SK-N-SH (cell line): ENCODE results near the gene UQCRHL. TPM values are rescaled to one million over a fixed set of nuclear protein-coding genes. Genes with fewer than 3 reads are reported as not detected.
A peak's percentile ranks its signal among the peaks of the same experiment; 100 is the strongest.

Experiments
- CTCF ChIA-PET: fragments of 300-600, 350-600 bp; formaldehyde crosslinking; extraction: SDS; loops from one replicate; lab custom pipeline; 2021; lab: Yijun Ruan, JAX
- POLR2A ChIA-PET: fragments of 350-600 bp; sonication (Branson Sonifier 250); formaldehyde crosslinking; extraction: SDS; loops from one replicate; lab custom pipeline; 2020; ENCODE audit warnings: antibody characterized with exemption, inconsistent platforms; lab: Yijun Ruan, JAX
- DNase-seq: peaks from one replicate; pipeline ENCODE4 v3.0.0; 2012
- H2AFZ ChIP-seq: fragments of 200-600 bp; sonication (generic); 2 replicates; pipeline ENCODE4 v1.8.1; 2016; ENCODE audit warnings: antibody characterized with exemption, mild to moderate bottlenecking, low read depth
- H3F3A ChIP-seq: fragments of 200-600 bp; sonication (generic); replicated peaks from 2 replicates; pipeline ENCODE3; 2016; ENCODE audit warnings: antibody characterized with exemption, mild to moderate bottlenecking; ENCODE audit not compliant: insufficient read depth
- H3K27ac ChIP-seq, 2 experiments: fragments of 200-500 bp in 1 of 2; fragments of 200-600 bp in 1 of 2; sonication (Bioruptor generic) in 1 of 2; sonication (generic), shearing (Covaris generic) in 1 of 2; 2 replicates each; pipeline versions ENCODE4 v1.5.1 to v1.6.1; 2014 to 2016; ENCODE audit warnings: low read depth in 2 of 2, inconsistent platforms in 1 of 2, low read length in 1 of 2, mild to moderate bottlenecking in 1 of 2, mixed read lengths in 1 of 2
- H3K27me3 ChIP-seq: fragments of 200-600 bp; sonication (generic), shearing (Covaris generic); 2 replicates; pipeline ENCODE4 v1.6.1; 2016; ENCODE audit warnings: mixed run types; ENCODE audit not compliant: insufficient read depth
- H3K36me3 ChIP-seq, 2 experiments: fragments of 200-500 bp in 1 of 2; fragments of 200-600 bp in 1 of 2; sonication (Bioruptor generic) in 1 of 2; sonication (generic) in 1 of 2; replicated peaks in 1 of 2; 2 replicates each; pipeline versions ENCODE3 to v1.5.1; 2014 to 2016; ENCODE audit warnings: low read length in 1 of 2, mild to moderate bottlenecking in 1 of 2; ENCODE audit not compliant: insufficient read depth in 2 of 2, control insufficient read depth in 1 of 2
- H3K4me1 ChIP-seq, 2 experiments: fragments of 200-500 bp in 1 of 2; fragments of 200-600 bp in 1 of 2; sonication (Bioruptor generic) in 1 of 2; sonication (generic), shearing (Covaris generic) in 1 of 2; 2 replicates each; pipeline versions ENCODE4 v1.5.1 to v1.6.1; 2014 to 2016; ENCODE audit warnings: low read depth in 1 of 2, low read length in 1 of 2, mixed run types in 1 of 2; ENCODE audit not compliant: insufficient read depth in 2 of 2, control insufficient read depth in 1 of 2
- H3K4me2 ChIP-seq: fragments of 200-600 bp; sonication (generic), shearing (Covaris generic); 2 replicates; pipeline ENCODE4 v1.6.1; 2017; ENCODE audit warnings: mixed run types
- H3K4me3 ChIP-seq, 2 experiments: fragments of 200-500 bp in 1 of 2; fragments of 200-600 bp in 1 of 2; sonication (Bioruptor generic) in 1 of 2; sonication (generic), shearing (Covaris generic) in 1 of 2; 2 replicates each; pipeline versions ENCODE4 v1.5.1 to v1.8.1; 2014 to 2016; ENCODE audit warnings: low read depth in 2 of 2, inconsistent platforms in 1 of 2, low read length in 1 of 2, mild to moderate bottlenecking in 1 of 2, mixed read lengths in 1 of 2, moderate library complexity in 1 of 2
- H3K79me2 ChIP-seq: fragments of 200-600 bp; sonication (generic); 2 replicates; pipeline ENCODE4 v1.8.1; 2017; ENCODE audit warnings: mild to moderate bottlenecking; ENCODE audit not compliant: insufficient read depth
- H3K9ac ChIP-seq: fragments of 200-600 bp; sonication (generic); 2 replicates; pipeline ENCODE4 v1.6.1; 2017; ENCODE audit warnings: mixed run types
- H3K9me2 ChIP-seq: fragments of 200-600 bp; sonication (generic); 2 replicates; pipeline ENCODE4 v1.6.1; 2017; ENCODE audit warnings: mixed run types
- H3K9me3 ChIP-seq: fragments of 200-600 bp; sonication (generic); 2 replicates; pipeline ENCODE4 v1.6.1; 2017; ENCODE audit warnings: mixed run types, mild to moderate bottlenecking, moderate library complexity
- H4K20me1 ChIP-seq: fragments of 200-600 bp; sonication (generic); 2 replicates; pipeline ENCODE4 v1.6.1; 2017; ENCODE audit warnings: mild to moderate bottlenecking, mixed run types; ENCODE audit not compliant: insufficient read depth
- CHD2 ChIP-seq: fragments of 150-350 bp; IDR thresholded peaks from 2 replicates; pipeline ENCODE4 v1.6.1; 2018; ENCODE audit warnings: low read length; ENCODE audit not compliant: partially characterized antibody
- FOSL2 ChIP-seq: IDR thresholded peaks from 2 replicates; pipeline ENCODE4 v1.4.0; 2012; ENCODE audit warnings: low read depth, mild to moderate bottlenecking, moderate library complexity, borderline replicate concordance
- FOXM1 ChIP-seq: IDR thresholded peaks from 2 replicates; pipeline ENCODE4 v1.4.0; 2012; ENCODE audit warnings: low read depth, mild to moderate bottlenecking
- GATA2 ChIP-seq: sonication (generic); formaldehyde crosslinking; IDR thresholded peaks from 2 replicates; pipeline ENCODE4 v1.5.0; 2020; ENCODE audit warnings: mild to moderate bottlenecking, missing genetic modification reagents
- IRF3 ChIP-seq: fragments of 150-350 bp; IDR thresholded peaks from 2 replicates; pipeline ENCODE4 v1.6.1; 2016; ENCODE audit warnings: mild to moderate bottlenecking, low read depth, low read length
- MAX ChIP-seq: IDR thresholded peaks from 2 replicates; pipeline ENCODE4 v1.4.0; 2012; ENCODE audit warnings: low read depth
- NFIC ChIP-seq: IDR thresholded peaks from 2 replicates; pipeline ENCODE4 v1.4.0; 2012; ENCODE audit warnings: borderline replicate concordance
- NRF1 ChIP-seq: IDR thresholded peaks from 2 replicates; pipeline ENCODE4 v1.6.1; 2012; ENCODE audit warnings: low read depth, mild to moderate bottlenecking, low read length
- POLR2AphosphoS5 ChIP-seq: IDR thresholded peaks from 2 replicates; pipeline ENCODE4 v1.6.1; 2012; ENCODE audit warnings: low read depth, low read length
- RAD21 ChIP-seq: IDR thresholded peaks from 2 replicates; pipeline ENCODE4 v1.6.1; 2012; ENCODE audit warnings: mild to moderate bottlenecking, low read length
- RCOR1 ChIP-seq: fragments of 150-350 bp; IDR thresholded peaks from 2 replicates; pipeline ENCODE4 v1.6.1; 2017; ENCODE audit warnings: antibody characterized with exemption, low read length
- RFX5 ChIP-seq: IDR thresholded peaks from 2 replicates; pipeline ENCODE4 v1.6.1; 2012; ENCODE audit warnings: mild to moderate bottlenecking, improper control_type of control experiment, low read length
- RXRA ChIP-seq: IDR thresholded peaks from 2 replicates; pipeline ENCODE4 v1.4.0; 2012; ENCODE audit warnings: low read depth, mild to moderate bottlenecking, borderline replicate concordance
- SIN3A ChIP-seq: IDR thresholded peaks from 2 replicates; pipeline ENCODE4 v1.6.1; 2012; ENCODE audit warnings: low read depth, mild to moderate bottlenecking, low read length, moderate library complexity, borderline replicate concordance
- SMC3 ChIP-seq: IDR thresholded peaks from 2 replicates; pipeline ENCODE4 v1.6.1; 2012; ENCODE audit warnings: low read depth, low read length, improper control_type of control experiment
- TEAD4 ChIP-seq: IDR thresholded peaks from 2 replicates; pipeline ENCODE4 v1.4.0; 2012; ENCODE audit warnings: mild to moderate bottlenecking, borderline replicate concordance; ENCODE audit not compliant: insufficient read depth
- USF1 ChIP-seq: IDR thresholded peaks from 2 replicates; pipeline ENCODE4 v1.4.0; 2012; ENCODE audit warnings: low read depth, borderline replicate concordance
- YY1 ChIP-seq: IDR thresholded peaks from 2 replicates; pipeline ENCODE4 v1.4.0; 2012; ENCODE audit warnings: low read depth, mild to moderate bottlenecking
- WGBS: methylation state at CpG from one replicate; pipeline ENCODE4 v1.1.6; 2017; ENCODE audit warnings: low lambda C conversion rate; 5-methylcytosine and 5-hydroxymethylcytosine counted together
- polyA plus RNA-seq, 3 experiments: library from polyadenylated mRNA; depleted of rRNA; stranded (reverse); fragments of >200 nt; gene quantifications; 2 replicates each; pipeline ENCODE4 v1.2.3, GENCODE V29; 2012
- TF ChIP-seq, protein P1 (sequence below): IDR thresholded peaks from 2 replicates; pipeline ENCODE4 v1.6.1; 2012; ENCODE audit warnings: mild to moderate bottlenecking, low read depth, low read length, moderate library complexity
- TF ChIP-seq, protein P2 (sequence below): IDR thresholded peaks from 2 replicates; pipeline ENCODE4; 2012
- TF ChIP-seq, protein P3 (sequence below): fragments of 150-350 bp; IDR thresholded peaks from 2 replicates; pipeline ENCODE4 v1.6.1; 2017; ENCODE audit warnings: antibody characterized with exemption, low read length, low read depth, borderline replicate concordance
- TF ChIP-seq, protein P4 (sequence below): fragments of 200-600 bp; sonication (generic); IDR thresholded peaks from 2 replicates; pipeline ENCODE4 v1.6.1; 2017; ENCODE audit warnings: antibody characterized with exemption, mild to moderate bottlenecking, moderate library complexity

UQCRHL gene
- polyA plus RNA-seq, 1 of the 3 experiments (the other 2 are of a cell fraction) = 2.8 TPM

- DNase-seq = no peak
- Histone ChIP-seq H3K79me2 (no peaks in the 10 kb centered on the region; the same call in 1 of the 2 replicates), H3K4me2 (peak overlapping the region; percentile 82), H3K27ac (peak overlapping the region; percentile 24 to 97; a peak in 3 of 4 replicates), H4K20me1 (no peaks in the 10 kb centered on the region), H3K9ac (peak overlapping the region; percentile 64), H3K36me3 (no peaks in the 10 kb centered on the region), H3F3A (peaks cover 81% of the 10 kb centered on the region), H2AFZ (no peak overlapping the region), H3K9me3 (no peaks in the 10 kb centered on the region), H3K9me2 (no peaks in the 10 kb centered on the region), H3K4me1 (peaks cover 19 to 52% of the 10 kb centered on the region in 2 experiments; a peak in 3 of 4 replicates), H3K4me3 (no peak overlapping the region), H3K27me3 (no peaks in the 10 kb centered on the region)
- CTCF ChIA-PET = interaction anchor here (0.8 to 7.3 kb wide), 3 partner anchors 10 to 196 kb away, joined by 3 to 58 read pairs (median 11); no protein-coding TSS in a partner anchor
- 8% methylated on average over 6 of the region's 9 CpGs for WGBS
- POLR2A ChIA-PET = interaction anchor here (0.5 kb wide), 1 partner anchor 33 kb away, joined by 5 read pairs; no protein-coding TSS in a partner anchor
- TF ChIP-seq FOSL2 (peak; percentile 96), POLR2AphosphoS5 (peak; percentile 59; the same call in 1 of the 2 replicates), RXRA (peak; percentile 100), RCOR1 (no peak), NRF1 (no peak), NFIC (peak; percentile 92), CHD2 (no peak), IRF3 (no peak), TEAD4 (peak; percentile 98), GATA2 (no peak), MAX (peak; percentile 73), FOXM1 (no peak), RFX5 (no peak), SIN3A (peak; percentile 64; the same call in 1 of the 2 replicates), SMC3 (no peak), YY1 (no peak), USF1 (no peak), RAD21 (no peak)
- TF ChIP-seq, protein P1, sequence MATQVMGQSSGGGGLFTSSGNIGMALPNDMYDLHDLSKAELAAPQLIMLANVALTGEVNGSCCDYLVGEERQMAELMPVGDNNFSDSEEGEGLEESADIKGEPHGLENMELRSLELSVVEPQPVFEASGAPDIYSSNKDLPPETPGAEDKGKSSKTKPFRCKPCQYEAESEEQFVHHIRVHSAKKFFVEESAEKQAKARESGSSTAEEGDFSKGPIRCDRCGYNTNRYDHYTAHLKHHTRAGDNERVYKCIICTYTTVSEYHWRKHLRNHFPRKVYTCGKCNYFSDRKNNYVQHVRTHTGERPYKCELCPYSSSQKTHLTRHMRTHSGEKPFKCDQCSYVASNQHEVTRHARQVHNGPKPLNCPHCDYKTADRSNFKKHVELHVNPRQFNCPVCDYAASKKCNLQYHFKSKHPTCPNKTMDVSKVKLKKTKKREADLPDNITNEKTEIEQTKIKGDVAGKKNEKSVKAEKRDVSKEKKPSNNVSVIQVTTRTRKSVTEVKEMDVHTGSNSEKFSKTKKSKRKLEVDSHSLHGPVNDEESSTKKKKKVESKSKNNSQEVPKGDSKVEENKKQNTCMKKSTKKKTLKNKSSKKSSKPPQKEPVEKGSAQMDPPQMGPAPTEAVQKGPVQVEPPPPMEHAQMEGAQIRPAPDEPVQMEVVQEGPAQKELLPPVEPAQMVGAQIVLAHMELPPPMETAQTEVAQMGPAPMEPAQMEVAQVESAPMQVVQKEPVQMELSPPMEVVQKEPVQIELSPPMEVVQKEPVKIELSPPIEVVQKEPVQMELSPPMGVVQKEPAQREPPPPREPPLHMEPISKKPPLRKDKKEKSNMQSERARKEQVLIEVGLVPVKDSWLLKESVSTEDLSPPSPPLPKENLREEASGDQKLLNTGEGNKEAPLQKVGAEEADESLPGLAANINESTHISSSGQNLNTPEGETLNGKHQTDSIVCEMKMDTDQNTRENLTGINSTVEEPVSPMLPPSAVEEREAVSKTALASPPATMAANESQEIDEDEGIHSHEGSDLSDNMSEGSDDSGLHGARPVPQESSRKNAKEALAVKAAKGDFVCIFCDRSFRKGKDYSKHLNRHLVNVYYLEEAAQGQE = 0 out of 2 replicates have a peak, but pooled peaks have one; percentile 28
- TF ChIP-seq, protein P2, sequence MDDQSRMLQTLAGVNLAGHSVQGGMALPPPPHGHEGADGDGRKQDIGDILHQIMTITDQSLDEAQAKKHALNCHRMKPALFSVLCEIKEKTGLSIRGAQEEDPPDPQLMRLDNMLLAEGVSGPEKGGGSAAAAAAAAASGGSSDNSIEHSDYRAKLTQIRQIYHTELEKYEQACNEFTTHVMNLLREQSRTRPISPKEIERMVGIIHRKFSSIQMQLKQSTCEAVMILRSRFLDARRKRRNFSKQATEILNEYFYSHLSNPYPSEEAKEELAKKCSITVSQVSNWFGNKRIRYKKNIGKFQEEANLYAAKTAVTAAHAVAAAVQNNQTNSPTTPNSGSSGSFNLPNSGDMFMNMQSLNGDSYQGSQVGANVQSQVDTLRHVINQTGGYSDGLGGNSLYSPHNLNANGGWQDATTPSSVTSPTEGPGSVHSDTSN = peak; percentile 68
- TF ChIP-seq, protein P3, sequence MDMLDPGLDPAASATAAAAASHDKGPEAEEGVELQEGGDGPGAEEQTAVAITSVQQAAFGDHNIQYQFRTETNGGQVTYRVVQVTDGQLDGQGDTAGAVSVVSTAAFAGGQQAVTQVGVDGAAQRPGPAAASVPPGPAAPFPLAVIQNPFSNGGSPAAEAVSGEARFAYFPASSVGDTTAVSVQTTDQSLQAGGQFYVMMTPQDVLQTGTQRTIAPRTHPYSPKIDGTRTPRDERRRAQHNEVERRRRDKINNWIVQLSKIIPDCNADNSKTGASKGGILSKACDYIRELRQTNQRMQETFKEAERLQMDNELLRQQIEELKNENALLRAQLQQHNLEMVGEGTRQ = no peak
- TF ChIP-seq, protein P4, sequence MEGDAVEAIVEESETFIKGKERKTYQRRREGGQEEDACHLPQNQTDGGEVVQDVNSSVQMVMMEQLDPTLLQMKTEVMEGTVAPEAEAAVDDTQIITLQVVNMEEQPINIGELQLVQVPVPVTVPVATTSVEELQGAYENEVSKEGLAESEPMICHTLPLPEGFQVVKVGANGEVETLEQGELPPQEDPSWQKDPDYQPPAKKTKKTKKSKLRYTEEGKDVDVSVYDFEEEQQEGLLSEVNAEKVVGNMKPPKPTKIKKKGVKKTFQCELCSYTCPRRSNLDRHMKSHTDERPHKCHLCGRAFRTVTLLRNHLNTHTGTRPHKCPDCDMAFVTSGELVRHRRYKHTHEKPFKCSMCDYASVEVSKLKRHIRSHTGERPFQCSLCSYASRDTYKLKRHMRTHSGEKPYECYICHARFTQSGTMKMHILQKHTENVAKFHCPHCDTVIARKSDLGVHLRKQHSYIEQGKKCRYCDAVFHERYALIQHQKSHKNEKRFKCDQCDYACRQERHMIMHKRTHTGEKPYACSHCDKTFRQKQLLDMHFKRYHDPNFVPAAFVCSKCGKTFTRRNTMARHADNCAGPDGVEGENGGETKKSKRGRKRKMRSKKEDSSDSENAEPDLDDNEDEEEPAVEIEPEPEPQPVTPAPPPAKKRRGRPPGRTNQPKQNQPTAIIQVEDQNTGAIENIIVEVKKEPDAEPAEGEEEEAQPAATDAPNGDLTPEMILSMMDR = no peak
Measured at GRCh38 chr1:15799004-15799867, 8.2 kb downstream of the UQCRHL start.
